Left renal pelvis (tissue), 4 donors: ENCODE results near the gene SDF2L1. TPM values are rescaled to one million over a fixed set of nuclear protein-coding genes. Genes with fewer than 3 reads are reported as not detected.

ENCODE experiments used
- DNase-seq, 4 donors: peaks; one replicate each; pipeline ENCODE4 v3.0.0-alpha.2; 2013; ENCODE audit warnings: low read depth in 4 of 4, low spot score in 3 of 4
- polyA plus RNA-seq, 4 donors: library from polyadenylated mRNA; unstranded; fragments of 120-200 nt; gene quantifications; one replicate each; pipeline ENCODE4 v1.2.1, GENCODE V29; 2013; ENCODE audit not compliant: insufficient read length in 4 of 4

SDF2L1 gene
- polyA plus RNA-seq, 4 donors = 8.8 to 23.2 (median 15.7) TPM

DNA sequence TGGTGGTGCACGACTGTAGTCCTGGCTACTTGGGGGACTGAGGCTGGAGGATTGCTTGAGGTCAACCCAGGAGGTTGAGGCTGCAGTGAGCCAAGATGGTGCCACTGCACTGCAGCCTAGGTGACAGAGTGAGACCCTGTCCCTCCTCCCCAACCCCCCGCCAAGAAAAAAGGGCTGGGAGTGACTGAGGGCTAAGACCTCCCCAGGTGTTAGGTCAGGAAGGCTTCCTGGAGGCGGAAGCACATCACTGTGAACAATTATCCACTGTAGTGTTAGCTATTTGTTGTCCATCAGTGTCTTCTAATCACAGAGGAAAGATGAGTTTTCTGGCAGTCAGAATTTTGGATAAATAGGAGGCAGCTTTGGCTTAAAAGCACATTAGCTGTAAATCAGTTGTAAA lies 21.1 kb upstream of the SDF2L1 start:
- DNase-seq = no peak

DNA sequence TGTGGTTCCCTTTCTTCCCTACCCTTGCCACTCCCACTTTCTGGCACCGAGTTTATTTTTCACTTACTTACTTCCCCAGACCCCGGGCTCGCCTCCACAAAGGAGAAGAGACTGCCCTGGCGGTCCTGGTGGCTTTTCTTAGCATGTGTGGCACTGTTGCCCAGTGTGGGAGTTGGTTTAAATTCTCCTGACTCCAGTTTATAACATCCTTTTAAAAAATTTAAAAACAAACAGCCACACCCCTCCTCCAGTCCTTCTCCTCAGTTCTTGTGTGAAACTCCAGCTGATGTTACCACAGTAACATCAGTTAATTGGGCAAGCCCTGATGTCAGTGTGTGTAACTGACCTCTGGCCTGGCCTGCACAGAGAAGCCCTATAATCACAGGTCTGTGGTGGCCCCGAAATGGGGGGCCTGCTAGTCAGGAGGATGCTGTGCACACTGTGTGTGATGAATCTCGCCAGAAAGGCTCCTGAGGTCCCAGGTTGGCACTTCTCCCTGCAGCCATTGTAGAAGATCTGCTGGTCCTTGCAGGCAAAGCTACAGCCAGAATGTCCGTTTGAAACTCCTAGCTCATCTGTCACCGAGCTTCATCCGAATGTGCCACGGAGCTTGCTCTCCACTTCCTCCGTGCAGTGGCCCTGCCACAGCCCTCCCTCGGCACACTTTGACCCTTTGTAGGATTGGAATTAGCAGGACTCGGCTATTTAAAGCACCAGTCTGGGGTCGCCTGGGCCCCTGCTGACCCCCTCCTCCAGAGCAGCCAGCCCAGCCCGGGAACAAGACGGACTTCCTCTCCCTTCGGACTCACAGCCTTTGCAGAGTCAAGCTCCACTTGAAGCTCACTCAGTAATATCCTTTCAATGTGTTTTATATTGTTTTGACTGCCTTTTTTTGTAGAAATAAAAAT lies 19.8 kb upstream of the SDF2L1 start:
- no peak for DNase-seq

DNA sequence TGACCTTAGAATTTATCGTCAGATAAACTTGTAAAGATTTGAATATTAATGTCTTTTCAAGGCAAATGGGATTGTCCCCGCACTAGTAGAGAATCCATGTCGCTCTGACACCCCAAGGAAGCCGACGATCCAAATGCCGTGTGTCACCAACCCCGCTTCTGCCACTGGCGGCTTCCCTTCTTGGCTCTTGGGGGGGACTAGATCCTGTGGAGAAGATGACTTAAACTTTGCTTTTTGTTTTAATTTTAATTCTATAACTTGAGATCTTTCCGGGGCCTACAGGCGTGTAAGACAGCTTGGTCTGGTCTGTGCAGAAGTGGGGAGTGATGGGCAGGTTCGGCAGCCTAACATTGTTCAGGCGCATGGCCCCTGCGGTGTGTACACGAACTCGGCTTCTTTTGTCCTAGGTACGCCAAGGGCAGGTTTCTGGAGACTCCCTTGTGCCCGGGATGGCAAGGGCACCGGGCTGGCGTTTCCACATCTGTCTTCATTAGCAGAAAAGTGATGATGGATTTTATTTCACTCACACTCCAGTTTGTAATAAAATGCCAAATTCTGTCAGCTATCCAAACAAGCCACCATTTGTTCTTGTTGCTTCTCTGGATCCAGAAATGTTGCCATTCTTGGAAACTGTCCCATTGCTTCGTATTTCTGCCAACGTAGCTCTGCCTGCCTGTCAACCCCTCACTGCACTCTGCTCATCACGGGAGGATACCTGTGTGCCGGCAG lies 19.0 kb upstream of the SDF2L1 start:
- DNase-seq = no peak

DNA sequence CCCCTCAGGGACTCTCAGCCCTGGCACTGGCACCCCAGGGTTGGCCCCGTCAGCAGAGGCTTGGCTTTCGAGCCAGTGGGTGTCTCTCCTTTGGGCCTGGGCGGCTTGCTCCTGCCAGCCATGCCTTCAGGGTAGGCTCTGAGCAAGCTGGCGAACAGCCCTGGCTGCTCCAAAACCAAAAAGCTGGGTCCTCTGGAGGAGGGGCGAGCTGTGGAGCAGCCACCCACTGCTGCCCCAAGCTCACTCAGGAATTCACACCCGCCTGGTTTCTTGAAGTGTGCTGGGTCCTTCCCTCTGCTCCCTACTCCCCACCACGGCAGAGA lies 18.5 kb upstream of the SDF2L1 start:
- DNase-seq = no peak

DNA sequence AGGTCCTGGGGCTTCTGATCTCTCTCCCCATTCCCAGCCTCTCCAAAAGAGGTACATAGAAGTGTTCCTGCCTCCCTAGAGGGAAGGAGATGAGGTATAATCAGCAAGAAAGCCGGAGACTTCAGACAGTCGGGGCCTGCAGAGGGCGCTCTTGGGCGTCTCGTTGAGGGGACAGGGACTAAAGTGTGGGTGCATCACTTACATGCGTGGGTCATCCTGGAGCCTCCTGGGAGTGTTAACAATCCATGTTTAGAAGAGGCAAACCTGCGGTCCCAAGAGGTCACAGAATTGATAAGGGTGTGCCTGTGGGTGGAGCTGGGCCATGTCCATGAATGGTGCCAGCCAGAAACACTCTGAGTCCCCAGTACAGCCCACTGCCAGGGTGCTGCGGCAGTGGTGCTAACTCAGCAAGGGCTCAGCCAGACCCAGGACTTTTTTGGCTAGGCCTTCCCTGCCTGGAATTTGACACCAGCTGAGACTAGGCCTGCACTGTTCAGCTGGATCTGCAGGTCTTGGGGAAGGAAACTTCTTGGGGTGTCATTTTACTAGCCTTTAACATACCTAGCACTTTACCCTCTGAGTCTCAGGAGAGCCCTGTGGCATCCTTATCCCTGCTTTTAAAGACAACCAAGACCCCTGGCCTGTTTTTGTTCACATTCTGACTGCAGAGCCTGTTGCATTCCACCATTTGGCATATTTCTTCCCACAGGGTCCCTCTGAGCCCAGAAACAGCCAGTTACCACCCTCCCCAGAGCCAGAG lies 17.8 kb upstream of the SDF2L1 start:
- no peak for DNase-seq

DNA sequence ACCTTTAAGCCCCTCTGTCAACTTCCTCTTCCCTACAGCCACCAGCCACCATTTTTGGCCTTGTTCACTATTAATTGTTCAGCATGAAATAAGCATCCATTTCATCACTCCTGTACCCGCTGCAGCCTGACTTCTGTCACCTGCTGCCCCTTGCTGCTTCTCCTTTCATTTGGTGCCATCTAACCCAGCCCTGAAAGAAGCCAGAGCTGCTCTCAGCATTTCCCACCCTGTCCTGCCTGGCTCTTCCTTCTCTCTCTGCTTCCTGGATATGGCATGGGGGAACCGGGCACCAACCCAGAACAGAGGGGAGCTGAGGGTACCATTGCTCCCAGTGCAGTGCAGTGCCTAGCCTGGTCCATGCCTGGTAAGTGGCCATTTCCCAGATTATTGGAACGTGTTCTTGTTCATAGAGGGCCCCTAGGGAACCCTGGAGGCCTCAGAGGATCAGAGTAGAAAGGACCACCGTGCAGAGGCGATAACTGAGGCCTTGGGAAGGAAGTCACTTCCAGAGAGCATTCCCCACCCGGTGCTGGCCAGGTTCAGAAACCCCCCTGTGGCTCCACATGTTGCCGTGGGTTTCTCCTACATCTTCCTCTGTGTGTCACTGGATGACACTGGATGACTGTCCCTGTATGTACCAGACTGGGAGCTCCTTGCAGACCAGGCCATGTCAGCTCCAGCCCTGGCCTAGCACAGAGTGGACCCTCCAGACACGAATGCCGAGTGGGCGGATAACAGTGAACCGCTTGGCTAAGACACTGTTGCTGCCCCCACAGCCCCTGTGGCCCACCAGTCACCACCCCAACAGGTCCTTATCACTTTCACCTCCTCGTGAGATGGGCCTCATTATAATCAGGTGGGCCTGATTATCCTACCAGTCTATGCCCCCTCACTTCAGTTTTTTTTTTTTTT lies 17.0 kb upstream of the SDF2L1 start:
- no peak for DNase-seq

DNA sequence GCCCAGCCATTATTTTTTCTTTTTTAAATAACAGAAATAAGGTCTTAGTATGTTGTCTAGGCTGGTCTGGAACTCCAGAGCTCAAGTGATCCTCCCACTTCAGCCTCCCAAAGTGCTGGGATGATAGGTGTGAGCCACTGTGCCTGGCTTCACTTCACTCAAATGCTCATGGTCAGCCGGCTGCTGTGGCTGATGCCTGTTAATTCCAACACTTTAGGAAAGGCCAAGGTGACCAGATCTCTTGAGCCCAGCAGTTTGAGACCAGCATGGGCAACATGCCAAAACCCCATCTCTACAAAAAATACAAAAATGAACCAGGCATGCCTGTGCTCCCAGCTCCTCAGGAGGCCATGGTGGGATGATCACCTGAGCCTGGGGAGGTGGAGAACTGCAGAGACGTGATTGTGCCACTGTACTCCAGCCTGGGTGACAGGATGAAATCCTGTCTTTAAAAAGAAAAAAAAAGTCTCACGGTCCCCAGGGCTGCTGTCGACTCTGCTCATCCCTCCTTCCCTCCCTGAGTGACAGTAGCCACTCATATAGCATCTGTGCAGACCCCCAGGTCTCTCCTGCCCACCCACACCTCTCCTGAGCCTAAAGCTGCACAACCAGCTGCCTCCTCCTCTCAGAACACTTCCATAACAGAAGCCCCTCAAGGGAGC lies 15.9 kb upstream of the SDF2L1 start:
- DNase-seq = no peak

DNA sequence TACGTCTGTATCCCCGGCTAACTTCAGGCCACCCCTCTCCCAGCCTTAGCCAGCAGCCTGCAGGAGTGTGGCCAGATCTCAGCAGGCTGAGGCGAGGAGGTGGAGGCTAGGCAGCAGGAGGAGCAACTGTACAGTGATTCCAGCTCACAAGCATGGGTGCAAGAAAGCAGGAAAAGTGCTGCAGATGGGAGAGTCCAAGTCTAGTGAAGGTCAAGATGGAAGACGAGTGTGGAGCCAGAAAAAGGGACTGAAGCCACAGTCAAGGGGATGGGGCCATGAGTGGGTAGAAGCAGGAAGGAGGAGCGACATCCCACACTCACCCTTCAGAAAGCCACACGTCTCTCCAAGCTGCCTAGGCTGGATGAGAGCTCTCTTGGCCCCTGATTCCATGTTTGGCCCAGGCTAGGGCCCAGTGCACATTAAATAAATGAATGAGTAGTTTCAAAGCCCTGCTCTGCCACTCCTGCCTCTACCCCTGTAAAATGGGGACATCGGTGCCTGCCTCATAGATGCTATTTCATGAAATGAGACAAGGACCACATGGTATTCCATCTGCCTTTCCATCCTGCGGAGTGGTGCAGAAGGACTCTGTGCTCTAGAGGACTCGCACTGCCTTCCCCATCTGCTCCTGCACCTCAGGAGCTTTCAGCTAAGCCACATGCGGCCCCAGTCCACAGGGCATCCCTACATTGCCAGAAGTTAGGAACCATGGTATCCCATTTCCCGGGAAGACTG lies 15.2 kb upstream of the SDF2L1 start:
- DNase-seq = no peak

DNA sequence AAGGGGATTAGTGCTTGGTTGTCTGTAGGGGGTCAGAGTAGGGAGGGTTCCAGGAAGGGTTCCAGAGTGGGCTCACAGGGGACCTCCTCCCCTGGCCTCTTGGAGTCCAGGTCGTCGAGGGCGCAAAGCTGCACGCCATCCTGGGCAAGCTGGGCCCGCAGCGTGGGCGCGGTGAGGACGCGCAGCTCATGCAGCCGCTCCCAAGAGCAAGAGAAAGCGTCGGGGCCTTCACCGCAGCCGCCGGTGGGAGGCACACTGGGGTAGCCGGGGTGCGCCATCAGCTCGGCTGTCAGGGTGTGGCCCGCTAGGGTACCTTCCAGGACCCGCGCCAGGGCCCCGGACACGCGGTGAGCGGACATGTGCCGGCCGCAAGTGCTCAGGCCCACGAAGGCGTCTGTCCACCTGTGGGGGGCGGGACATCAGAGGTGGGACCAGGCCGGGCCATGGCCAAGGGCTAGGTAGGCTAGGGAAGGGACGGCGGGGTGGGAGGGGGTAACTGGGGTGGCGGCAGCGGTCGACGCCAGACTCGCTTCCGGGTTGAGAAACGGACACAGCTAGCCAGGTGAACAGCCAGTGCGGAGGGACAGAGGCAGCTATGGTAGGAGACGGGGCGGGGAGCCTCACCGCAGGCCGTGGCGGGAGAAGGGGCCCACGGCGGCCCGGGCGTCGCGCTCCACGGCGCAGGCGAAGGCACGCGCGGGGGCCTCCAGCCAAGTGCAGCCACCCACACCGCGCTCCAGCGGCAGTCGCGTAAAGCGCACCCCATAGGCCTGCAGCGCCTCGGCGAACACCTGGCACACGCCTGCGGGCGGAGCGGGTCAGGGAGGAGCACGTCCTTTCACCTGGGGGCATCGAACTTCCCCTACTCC lies 13.5 kb upstream of the SDF2L1 start:
- DNase-seq = no peak

DNA sequence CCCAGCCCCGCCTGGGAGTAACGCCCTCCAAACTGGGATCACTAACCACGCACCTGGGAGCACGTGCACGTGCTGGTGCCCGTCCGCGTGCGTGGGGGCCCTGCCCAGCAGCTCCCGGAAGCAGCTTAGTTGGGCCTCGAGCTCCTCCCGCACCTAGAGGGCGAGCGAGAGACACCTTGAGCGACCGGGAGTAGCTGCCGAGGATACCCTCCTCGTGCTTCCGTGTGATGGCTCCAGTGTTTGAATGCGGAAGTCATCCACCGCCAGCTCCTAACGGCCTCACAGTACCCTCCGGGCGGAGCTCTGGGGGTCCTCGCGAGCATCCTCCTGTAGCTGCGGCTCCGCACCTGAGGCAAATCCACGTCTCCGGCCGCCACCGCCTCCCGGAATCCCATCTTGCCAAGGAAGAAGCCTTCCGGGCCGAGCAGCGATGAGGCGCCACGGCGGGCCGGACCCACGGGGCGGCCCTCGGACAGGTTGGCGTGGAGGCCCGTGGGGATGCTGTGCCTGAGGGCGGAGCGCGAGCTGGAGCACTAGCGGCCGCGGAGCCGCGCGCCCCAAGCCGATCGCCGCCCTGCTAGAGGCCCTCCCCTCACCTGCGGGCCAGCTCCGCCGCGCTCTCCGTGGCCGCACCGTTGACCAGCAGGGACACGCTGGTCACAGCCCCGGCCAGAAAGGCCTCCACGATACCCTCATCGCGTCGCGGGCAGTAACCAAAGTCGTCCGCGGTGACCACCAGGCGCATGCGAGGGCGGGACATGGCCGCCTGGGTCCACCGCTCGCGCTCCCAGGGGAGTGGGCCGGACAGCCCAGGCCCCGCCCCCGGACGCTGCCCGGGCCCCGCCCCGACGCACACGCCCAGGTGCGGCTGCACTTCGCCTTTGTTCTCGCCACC lies 12.6 kb upstream of the SDF2L1 start, which contains the start of gene YDJC:
Gene YDJC, minus strand, starts transcription at position 768 of the 895 bp plus-strand sequence. Its CDS starts 8 bp downstream, at position 760.
- DNase-seq = peak in 3 of 4 donors; percentile 79 to 85 (median 85)

DNA sequence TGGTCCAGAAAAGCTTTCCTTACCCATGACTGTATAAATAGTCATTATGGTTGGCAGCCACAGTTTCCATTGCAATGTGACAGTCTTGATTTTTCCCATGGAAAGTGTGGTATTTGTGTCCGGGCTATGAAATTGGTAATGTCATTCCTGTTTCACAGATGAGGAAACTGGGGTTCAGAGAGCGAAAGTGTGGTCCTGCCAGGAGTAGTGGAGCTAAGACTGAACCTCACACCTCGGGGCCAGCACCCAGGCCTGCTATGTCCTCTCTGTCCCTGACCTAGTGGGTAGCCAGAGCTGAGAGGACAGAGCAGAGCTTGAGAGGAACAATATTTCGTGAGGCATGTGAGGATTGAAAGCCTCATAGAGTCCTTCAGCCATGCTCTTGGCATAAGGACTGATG lies 11.1 kb upstream of the SDF2L1 start:
- no peak for DNase-seq

DNA sequence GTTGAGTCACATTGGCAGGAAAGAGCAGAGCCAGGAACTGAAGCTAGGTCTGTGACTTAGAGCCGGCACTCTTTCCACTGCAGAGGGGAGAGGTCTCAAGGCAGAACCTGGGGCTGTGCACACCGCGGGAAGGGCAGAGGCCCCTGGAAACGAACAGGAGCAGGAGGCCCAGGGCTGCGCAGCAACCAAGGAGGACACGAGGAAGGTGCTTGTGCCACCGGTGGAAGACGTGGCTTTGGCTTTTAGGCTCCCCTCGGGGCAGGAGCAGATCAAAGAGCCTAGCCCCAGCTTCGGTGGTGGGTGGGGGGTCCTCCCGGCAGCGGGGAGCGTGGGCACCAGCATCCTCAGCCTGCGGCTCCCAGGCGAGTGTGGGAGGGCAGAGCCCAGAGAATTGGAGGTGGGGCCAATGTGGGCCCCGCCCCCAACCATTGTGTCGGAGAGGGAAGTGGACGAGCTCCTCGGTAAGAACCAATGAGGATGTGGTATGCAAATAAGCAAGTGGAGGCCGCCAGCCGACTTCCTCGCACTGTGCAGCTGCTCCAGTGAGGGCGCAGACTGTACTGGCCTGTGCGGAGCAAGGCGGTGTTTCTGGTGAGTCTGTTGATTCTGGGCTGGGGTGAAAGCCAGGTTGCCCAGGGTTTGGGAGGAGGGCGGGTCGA lies 9.7 kb upstream of the SDF2L1 start, which contains the start of gene CCDC116:
Gene CCDC116, plus strand, starts transcription at position 524 of the 659 bp plus-strand sequence. CDS start 422 bp downstream, outside the sequence.
- DNase-seq = no peak

DNA sequence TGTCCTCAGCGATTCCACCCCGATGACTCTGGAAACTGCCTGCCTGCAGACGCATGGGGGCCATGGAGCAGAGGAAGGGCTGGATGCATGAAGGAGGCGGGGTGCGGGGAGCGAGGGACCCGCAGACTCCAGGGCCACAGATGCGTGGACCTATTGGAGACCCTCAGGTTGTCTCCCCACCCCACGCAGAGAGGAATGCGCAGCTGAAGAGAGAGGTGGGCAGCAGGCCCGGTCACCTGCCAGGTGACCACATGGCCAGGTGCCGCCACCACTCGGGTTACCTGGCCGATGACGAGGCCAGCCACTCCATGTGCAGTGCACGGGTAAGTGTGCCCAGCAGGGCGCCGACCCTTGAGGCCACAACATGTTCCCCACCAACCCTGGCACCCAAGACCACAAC lies 9.2 kb upstream of the SDF2L1 start:
- DNase-seq = no peak

DNA sequence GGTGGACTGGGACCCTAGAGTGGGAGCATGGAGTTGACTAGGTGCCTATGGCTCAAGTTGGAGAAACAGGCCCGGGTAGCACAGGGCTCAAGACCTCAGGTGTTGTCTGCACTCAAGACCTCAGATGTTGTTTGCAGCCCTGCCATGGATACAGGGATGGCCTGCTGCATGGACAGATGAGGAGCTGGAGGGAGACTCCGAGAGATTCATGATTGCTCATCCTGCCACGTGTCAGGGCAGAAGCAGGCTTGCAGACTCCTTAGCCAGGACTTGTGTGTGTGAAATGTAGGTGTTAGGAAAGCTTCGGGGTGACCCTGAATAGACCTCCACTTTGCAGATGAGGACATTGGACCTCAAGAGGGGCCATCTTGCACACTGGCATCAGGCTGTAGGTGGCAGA lies 8.6 kb upstream of the SDF2L1 start:
- no peak for DNase-seq

DNA sequence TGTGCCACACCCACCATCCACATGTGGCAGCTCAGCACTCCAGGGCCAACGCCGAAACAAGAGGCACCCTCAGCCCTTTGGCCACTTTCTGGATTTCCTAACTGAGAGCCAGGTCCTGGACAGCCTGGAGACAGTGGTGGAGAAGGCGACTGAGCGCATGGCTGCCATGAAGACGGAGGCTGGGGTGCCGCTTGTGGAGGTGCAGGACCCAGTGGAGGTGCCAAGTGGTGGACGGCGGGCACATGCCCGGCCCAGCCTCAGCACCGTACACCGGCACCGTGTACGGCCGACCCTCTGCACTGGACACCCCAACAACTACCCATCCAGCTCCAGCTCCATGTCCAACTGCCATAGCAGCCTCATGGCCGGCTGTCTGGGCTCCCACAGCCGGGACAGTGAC lies 8.0 kb upstream of the SDF2L1 start:
- no peak for DNase-seq

DNA sequence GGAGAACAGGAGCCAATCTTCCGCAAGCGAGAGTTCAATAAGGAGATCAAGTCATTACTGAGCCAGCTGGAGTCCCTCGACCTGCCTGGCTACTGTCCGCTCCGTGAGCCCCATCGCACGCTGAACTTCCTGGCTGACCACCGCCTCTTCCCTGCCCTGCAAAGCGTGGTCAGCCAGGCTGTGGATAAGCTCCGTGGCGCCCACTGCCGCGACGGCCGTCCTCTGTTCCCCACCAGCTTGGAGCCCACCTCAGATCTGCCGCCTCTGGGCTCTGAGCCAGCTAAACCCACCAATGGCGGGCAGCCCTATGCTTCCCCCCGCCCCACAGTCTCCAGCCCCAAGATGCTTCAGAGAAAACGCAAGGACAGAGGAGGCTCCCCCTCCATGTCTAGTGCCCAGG lies 7.3 kb upstream of the SDF2L1 start:
- DNase-seq = no peak
